ENCODE measurements around the gene FAM120B.

Gene FAM120B

DNA sequence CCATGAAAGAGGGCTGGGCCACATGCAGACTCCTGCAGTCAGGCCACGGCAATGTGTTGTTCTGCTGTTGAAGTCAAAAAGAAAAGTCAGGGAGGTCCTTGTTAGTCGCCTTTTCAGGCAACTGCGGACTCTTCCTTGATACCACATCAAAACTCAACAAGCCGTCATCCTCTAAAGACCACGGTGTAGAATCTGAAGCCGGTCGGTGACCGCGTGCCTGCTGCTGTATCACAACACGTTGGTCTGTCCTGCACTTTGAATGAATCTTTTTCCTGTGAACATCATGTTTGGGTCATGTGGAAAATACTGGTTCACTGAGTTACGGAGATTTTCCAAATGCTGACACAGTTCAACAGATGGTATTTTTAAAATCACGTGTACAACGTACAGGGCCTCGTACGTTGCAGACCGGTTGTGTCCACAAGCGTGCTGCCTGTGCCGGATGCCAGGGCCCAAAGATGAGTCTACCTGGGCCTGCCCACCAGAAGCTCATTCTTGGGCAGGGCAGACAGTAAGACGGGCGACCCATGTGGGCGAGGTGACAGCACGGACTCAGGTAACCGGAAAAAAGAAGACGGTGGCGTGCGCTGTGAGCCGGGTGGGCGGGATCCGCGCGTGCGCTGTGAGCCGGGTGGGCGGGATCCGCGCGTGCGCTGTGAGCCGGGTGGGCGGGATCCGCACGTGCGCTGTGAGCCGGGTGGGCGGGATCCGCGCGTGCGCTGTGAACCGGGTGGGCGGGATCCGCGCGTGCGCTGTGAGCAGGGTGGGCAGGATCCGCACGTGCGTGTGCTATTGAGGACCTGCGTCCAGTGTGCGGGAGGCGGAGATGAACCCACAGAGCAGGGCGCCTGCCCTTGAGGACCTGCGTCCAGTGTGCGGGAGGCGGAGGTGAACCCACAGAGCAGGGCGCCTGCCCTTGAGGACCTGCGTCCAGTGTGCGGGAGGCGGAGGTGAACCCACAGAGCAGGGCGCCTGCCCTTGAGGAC is 114.5 kb downstream of the FAM120B start:
- no peak overlapping the region for H3K9ac ChIP-seq (ENCODE audit: low read depth, low read length)
- no peaks in the 10 kb centered on the region for H3K36me3 ChIP-seq (ENCODE audit: insufficient read depth, low read length)
- H3K9me3 ChIP-seq (ENCODE audit: control insufficient read depth, insufficient read depth, low read length) = no peaks in the 10 kb centered on the region
- H3K4me1 ChIP-seq (ENCODE audit: insufficient read depth, low read length) = no peaks in the 10 kb centered on the region

DNA sequence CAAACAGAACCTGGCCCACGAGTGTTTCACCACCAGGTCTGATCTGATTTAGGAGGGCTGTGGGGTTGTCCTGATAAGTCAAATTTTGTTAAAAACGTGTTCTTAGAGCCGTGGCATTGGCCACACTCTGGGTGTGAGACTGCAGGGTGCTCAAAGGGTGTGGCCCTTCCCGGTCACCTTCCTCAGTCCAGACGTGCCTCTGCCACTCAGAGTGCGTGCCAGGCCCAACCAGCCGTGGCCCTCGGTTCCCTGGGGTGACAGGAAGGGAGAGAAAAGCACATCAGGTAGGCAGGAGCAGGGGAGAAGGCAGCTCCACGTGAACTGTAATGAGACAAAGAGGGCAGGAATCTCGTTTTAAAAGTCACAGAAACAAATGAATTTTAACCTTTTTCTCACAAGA is 115.4 kb downstream of the FAM120B start:
- H3K9me3 ChIP-seq (ENCODE audit: control insufficient read depth, insufficient read depth, low read length) = no peaks in the 10 kb centered on the region
- H3K9ac ChIP-seq (ENCODE audit: low read depth, low read length) = no peak overlapping the region
- no peaks in the 10 kb centered on the region for H3K4me1 ChIP-seq (ENCODE audit: insufficient read depth, low read length)

DNA sequence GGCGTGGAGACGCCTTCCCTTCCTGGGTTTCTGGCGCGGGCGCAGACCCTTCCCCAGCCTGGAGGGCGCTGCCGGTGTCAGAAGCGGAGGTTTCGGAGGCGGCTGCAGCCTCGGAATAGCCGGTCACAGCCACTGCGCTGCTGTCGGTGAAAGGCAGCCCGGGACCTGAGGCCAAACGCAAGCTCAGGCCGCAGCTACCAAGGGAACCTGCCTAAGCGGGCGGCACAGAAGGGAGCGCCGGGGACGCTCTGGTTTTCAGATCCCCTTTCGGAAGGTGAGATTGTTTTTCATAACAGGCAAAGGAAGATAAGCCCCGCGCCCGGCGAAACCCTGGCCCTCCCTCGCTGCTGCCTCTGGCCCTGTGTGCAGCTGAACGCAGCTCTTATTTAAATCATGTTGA is 116.5 kb downstream of the FAM120B start:
- H3K4me1 ChIP-seq (ENCODE audit: insufficient read depth, low read length) = no peaks in the 10 kb centered on the region

More for the DNA sequence above, 115.4 kb downstream of the FAM120B start:
- no peaks in the 10 kb centered on the region for H3K36me3 ChIP-seq (ENCODE audit: insufficient read depth, low read length)

DNA sequence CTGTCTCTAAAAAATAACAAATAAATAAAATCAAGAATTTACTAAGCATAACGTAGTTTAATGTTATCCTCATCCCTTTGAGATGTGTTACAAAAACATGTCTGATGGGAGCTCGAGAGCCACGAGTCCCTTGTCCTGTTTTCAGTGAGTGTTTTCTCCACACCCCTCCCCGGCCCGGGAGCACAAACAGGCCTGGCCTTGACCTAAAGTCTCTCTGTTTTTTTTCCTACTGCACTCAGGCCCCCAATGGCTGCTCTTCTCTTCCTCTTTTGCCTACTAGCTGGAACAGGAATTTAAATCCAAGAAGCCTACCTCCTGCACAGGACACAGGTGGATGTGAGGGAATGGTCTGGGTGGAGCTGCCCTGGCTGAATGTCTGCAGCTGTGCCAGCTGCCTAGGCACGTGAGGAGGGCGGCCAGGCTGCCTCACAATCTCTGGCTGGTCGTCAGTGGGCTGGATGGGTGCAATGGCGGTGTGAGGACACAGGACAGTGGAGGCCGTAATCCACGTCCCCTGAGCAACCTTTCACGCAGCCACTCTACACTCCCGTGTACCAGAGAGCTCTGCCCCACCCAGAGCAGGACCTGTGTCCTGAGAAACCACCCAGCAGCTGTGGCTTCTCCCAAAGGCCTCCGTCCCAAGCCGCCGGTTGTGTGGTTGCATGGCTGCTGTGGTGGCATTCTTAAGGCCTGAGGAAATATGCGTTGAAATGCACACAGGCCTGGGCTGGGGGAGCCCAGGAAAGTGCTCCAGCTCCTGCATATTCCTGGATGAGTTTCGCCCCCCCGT is 117.5 kb downstream of the FAM120B start:
- Histone ChIP-seq H3K4me1 (ENCODE audit: insufficient read depth, low read length) (no peaks in the 10 kb centered on the region), H3K9me3 (ENCODE audit: control insufficient read depth, insufficient read depth, low read length) (no peaks in the 10 kb centered on the region), H3K36me3 (ENCODE audit: insufficient read depth, low read length) (no peaks in the 10 kb centered on the region), H3K9ac (ENCODE audit: low read depth, low read length) (no peak overlapping the region)

More for the DNA sequence above, 116.5 kb downstream of the FAM120B start:
- H3K9me3 ChIP-seq (ENCODE audit: control insufficient read depth, insufficient read depth, low read length) = no peaks in the 10 kb centered on the region
- no peaks in the 10 kb centered on the region for H3K36me3 ChIP-seq (ENCODE audit: insufficient read depth, low read length)
- H3K9ac ChIP-seq (ENCODE audit: low read depth, low read length) = no peak overlapping the region

DNA sequence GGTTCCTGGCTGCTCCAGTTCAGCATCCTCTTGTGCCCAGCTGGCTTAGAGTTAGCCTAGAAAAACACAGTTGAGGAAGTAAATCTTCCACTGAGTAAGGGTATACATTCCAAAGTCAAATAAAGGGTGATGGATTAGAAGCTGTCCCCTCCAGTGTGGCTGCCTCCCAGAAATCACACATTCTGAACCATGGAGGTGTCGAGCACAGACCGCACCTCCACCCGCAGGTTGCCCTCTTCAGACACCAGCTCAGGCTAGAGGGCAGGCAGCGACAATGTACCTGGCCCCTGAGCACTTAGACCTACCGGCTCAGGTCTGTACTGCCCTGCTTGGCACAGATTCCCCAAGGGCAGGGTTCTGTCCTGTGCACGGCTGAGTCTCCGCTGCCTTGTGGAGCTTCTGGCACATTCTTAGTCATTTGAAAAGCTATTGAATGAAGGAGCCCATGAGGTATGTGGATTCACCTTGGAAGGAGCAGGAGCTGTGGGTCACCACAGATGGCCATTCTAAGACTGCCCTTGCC is 118.1 kb downstream of the FAM120B start:
- Histone ChIP-seq H3K36me3 (ENCODE audit: insufficient read depth, low read length) (no peaks in the 10 kb centered on the region), H3K9ac (ENCODE audit: low read depth, low read length) (no peak overlapping the region), H3K4me1 (ENCODE audit: insufficient read depth, low read length) (no peaks in the 10 kb centered on the region), H3K9me3 (ENCODE audit: control insufficient read depth, insufficient read depth, low read length) (no peaks in the 10 kb centered on the region)

DNA sequence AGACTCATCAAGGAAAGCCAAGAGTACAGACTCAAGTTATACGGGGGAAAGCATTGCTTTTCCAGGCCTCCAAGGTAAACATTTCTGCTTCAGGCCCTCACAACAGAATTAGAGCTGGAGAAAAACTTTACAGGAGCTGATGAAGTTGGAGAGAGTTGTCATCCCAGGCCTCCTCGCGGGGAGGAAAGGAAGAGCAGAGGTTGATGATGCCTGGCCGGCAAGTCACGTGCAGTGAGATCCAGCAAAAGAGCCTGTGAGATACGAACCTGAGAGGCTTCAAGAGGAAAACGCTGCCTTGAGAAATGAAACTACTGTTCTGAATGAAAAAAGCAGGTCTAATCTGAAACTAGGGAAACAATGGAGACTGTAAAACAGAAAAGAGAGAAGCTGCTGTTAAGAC is 122.9 kb downstream of the FAM120B start:
- Histone ChIP-seq H3K9me3 (ENCODE audit: control insufficient read depth, insufficient read depth, low read length) (no peaks in the 10 kb centered on the region), H3K9ac (ENCODE audit: low read depth, low read length) (no peak overlapping the region), H3K4me1 (ENCODE audit: insufficient read depth, low read length) (no peaks in the 10 kb centered on the region), H3K36me3 (ENCODE audit: insufficient read depth, low read length) (no peaks in the 10 kb centered on the region)

DNA sequence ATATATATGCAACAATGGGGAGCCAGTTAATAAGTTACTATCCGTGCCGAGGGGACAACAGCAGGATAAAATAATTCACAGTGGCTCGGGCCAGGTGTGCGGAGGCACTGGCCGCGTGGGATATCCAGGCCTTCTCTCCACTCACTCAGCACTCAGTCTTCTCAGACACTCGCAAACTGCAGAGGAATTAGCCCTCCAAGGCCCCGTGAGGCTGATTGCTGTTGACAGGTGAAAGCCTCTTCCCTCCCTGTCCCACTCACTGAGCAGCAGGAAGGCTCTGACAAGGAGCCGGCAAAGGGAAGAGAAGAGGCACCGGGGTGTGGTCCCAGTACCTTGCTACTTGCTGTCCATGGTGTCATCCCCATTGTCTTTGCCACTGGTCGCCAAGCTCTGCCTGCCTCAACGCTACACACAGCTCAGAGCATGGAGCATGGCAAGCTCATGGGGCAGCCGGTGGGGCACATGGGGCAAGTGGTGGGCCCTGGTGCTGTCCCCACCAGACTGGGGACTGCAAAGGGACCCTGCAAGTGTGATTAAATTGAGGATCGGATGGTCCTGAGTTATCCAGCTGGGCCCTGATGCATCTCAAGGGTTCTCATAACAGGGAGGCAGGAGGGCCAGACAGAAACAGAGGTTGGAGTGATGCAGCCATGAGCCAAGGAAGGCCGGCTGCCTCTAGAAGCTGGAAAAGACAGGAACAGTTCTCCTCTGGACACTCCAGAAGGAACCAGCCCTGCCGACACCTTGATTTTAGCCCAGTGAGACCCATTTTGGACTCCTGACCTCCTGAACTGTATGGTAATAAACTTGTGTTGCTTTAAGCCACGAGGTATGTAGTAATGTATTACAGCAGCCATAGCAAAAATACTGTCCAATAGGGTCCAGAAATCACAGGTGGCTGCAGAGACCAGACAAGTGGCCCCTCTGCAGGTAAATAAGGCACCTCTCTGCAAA is 126.9 kb downstream of the FAM120B start:
- Histone ChIP-seq H3K4me1 (ENCODE audit: insufficient read depth, low read length) (no peaks in the 10 kb centered on the region), H3K36me3 (ENCODE audit: insufficient read depth, low read length) (no peaks in the 10 kb centered on the region), H3K9me3 (ENCODE audit: control insufficient read depth, insufficient read depth, low read length) (no peaks in the 10 kb centered on the region; the same call in 1 of the 2 replicates), H3K9ac (ENCODE audit: low read depth, low read length) (no peak overlapping the region)

DNA sequence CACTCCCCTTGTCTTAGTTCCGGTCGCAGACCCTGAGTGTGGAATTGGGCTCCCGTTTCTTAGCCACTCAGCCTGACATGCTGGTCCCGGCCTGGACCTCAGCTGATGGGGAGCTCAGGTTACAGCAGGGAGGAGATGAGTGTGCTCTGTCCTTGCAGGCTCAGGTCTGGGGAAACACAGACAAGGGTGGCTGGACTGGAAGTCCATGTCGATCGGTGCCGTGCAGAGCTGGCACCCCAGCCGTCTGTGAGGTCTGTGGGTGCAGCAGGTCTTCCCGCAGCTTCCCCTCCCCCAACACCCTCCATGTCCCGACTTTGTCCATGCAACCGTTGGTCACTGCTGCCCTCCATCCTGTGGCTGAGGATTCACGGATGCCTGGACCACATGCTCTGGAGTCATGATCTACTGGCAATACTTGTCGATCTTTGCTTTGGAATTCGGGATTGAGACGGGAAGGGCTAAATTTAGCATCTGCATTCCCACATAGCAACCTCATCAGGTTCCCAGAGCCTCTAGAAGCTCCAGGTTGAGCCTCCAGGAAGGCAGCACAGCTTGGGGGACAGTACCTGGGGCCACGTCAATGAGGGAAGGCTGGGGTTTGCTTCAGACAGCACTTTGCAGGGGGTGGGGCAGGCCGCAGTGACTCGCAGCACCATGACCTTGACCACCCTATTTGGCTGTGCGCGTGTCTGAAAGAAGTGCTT is 127.7 kb downstream of the FAM120B start:
- H3K9ac ChIP-seq (ENCODE audit: low read depth, low read length) = no peak overlapping the region
- H3K9me3 ChIP-seq (ENCODE audit: control insufficient read depth, insufficient read depth, low read length) = no peaks in the 10 kb centered on the region; the same call in 1 of the 2 replicates
- H3K36me3 ChIP-seq (ENCODE audit: insufficient read depth, low read length) = no peaks in the 10 kb centered on the region
- H3K4me1 ChIP-seq (ENCODE audit: insufficient read depth, low read length) = no peaks in the 10 kb centered on the region

DNA sequence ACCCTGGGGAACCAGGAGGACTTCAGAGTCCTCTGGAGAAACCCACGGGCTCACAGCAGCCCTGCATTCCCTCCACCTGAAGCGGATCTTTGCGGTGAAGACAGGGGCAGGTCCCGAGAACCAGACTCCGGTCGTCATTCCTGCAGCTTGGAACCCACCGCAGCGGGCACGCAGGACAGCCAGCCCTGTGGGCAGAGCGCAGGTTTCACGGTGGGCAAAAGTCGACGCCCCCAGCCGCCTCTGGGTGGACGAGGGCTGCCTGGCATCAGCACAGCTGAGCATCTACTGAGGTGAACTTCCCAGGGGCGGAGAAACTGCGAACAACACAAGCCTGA is 128.2 kb downstream of the FAM120B start:
- Histone ChIP-seq H3K9me3 (ENCODE audit: control insufficient read depth, insufficient read depth, low read length) (no peaks in the 10 kb centered on the region; the same call in 1 of the 2 replicates), H3K9ac (ENCODE audit: low read depth, low read length) (no peak overlapping the region), H3K4me1 (ENCODE audit: insufficient read depth, low read length) (no peaks in the 10 kb centered on the region), H3K36me3 (ENCODE audit: insufficient read depth, low read length) (no peaks in the 10 kb centered on the region)

DNA sequence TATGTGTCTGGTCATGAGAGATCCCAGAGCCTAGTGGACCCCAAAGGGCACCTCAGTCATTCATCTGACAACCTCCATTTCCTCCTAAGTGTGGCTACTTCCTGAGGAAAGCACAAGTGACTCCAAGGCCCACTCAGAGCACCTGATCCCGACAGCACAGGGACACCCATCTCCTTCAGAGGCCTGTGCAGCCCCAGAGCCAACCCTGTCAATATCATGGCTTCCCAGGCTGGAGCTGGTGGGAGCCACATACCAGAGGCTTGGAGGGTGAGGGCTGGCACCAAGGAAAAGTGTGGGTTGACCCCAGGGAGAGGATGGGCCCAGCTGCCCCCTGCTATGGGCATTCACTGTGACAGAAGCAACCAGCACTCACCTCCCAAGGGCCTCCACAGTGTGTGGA is 129.2 kb downstream of the FAM120B start:
- H3K9me3 ChIP-seq (ENCODE audit: control insufficient read depth, insufficient read depth, low read length) = no peaks in the 10 kb centered on the region; the same call in 1 of the 2 replicates
- H3K4me1 ChIP-seq (ENCODE audit: insufficient read depth, low read length) = no peaks in the 10 kb centered on the region
- no peaks in the 10 kb centered on the region for H3K36me3 ChIP-seq (ENCODE audit: insufficient read depth, low read length)
- no peak overlapping the region for H3K9ac ChIP-seq (ENCODE audit: low read depth, low read length)

DNA sequence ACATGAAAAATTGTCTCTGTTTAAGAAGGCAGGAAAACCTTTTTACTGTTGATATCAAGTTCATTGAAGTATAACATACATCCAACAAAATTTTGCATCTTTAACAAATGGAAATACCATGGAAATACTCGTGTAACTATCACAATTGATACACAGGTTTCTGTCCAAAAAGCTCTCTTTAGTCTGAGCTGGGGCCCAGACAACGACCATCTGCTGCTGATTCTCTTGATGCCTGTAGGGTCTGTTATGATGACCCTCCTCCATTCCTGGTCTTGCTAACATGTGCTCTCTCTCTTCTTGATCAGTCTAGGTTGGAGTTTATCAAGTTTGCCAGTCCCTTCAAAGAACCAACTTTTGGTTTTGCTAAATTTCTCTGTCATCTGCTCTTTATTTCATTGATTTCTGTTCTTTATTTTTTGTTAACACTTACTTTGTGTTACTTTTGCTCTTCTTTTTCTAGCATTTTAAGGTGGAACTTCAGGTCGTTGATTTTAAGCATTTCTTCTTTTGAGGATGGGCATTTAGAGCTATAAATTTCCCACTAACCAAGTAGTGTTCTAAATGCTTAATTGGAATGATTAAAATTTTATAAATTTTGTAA is 129.8 kb downstream of the FAM120B start:
- H3K4me1 ChIP-seq (ENCODE audit: insufficient read depth, low read length) = no peaks in the 10 kb centered on the region
- H3K9ac ChIP-seq (ENCODE audit: low read depth, low read length) = no peak overlapping the region
- no peaks in the 10 kb centered on the region; the same call in 1 of the 2 replicates for H3K9me3 ChIP-seq (ENCODE audit: control insufficient read depth, insufficient read depth, low read length)
- H3K36me3 ChIP-seq (ENCODE audit: insufficient read depth, low read length) = no peaks in the 10 kb centered on the region

DNA sequence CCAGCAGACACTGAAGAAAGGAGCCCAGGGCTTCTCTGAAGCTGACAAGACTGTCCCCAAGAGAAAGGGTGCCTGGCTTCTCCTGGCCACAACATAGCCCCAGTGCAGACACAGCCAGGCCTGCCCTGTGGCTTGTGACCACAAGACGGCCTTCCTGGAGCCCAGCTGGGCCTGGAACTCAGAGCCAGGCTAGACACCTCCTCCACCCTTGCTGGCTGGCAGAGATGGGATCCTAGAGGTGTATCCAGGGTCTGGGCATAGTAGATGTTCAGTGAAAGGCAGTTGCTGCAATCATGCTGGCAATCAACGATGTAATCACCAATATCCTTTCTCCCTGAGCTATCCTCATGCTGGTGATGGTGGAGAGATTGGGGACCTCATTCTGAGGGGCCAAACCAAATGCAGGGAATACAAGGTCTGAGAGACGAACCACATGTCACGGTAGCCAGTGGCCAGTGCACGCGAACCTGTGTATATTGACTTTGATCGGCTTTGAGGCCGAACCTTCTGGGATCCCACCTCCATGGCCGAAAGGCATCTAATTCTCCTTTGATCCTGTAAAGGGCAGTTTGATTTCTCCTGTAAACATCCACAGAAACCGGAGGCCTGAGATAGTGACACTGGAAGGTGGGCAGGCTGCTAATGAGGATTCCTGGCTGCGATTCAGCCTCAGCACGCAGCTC is 131.3 kb downstream of the FAM120B start:
- Histone ChIP-seq H3K9ac (ENCODE audit: low read depth, low read length) (no peak overlapping the region), H3K4me1 (ENCODE audit: insufficient read depth, low read length) (no peaks in the 10 kb centered on the region), H3K36me3 (ENCODE audit: insufficient read depth, low read length) (no peaks in the 10 kb centered on the region), H3K9me3 (ENCODE audit: control insufficient read depth, insufficient read depth, low read length) (no peaks in the 10 kb centered on the region; the same call in 1 of the 2 replicates)
